Prostate gland (tissue), 2 donors: ENCODE data around the gene ADRA2B.

ENCODE experiments used
- CTCF ChIP-seq, 4 experiments: fragments of 200-600 bp in 2 of 4; fragments of 450-650 bp in 2 of 4; sonication (generic) in 2 of 4; IDR thresholded peaks; 1 replicate in 3 of 4; 2 replicates in 1 of 4; pipeline ENCODE4 v1.5.1; 2016 to 2019; ENCODE audit warnings: antibody characterized with exemption in 4 of 4, mild to moderate bottlenecking in 2 of 4, moderate library complexity in 2 of 4
- POLR2A ChIP-seq: fragments of 450-650 bp; IDR thresholded peaks from one replicate; pipeline ENCODE4 v1.6.1; 2016; ENCODE audit warnings: antibody characterized with exemption, mild to moderate bottlenecking
- POLR2AphosphoS5 ChIP-seq: sonication (generic); formaldehyde crosslinking; IDR thresholded peaks from one replicate; pipeline ENCODE4 v1.6.1; 2017; ENCODE audit warnings: antibody characterized with exemption

- TF ChIP-seq CTCF (IDR thresholded peaks at IDR 0.05) = no peak
- no peak for TF ChIP-seq POLR2AphosphoS5
- no peak for TF ChIP-seq POLR2A
These were observed 28.2 kb upstream of the ADRA2B start for GRCh38 chr2:96144481-96145035.
